RKO (cell line): ENCODE data around the gene AHI1.
A peak's percentile ranks its signal among the peaks of the same experiment; 100 is the strongest.
"Not testable (repeated sequence)": the region's sequence is repeated elsewhere in the genome, so short reads cannot be mapped to it uniquely, and the experiment has no call there.

Experiments used
- DNase-seq: peaks from one replicate; pipeline ENCODE4 v3.0.0-alpha.2; 2016; ENCODE audit warnings: low spot score

Gene AHI1

GRCh38 chr6:135505648-135506047 is 8.1 kb upstream of the AHI1 start:
- no peak for DNase-seq

- DNase-seq = no peak
Measured at GRCh38 chr6:135505222-135505621, 7.7 kb upstream of the AHI1 start.

GRCh38 chr6:135504734-135505133 is 7.2 kb upstream of the AHI1 start:
- no peak for DNase-seq

GRCh38 chr6:135503703-135504475 is 6.3 kb upstream of the AHI1 start:
- DNase-seq = no peak

GRCh38 chr6:135499441-135500340 is 2.2 kb upstream of the AHI1 start:
- no peak for DNase-seq

GRCh38 chr6:135498185-135498841 is 773 bp upstream of the AHI1 start:
- DNase-seq = peak; percentile 92

GRCh38 chr6:135496800-135497411 is 634 bp downstream of the AHI1 start:
- DNase-seq = peak; percentile 33

- no peak for DNase-seq
Measured at GRCh38 chr6:135493218-135493961, 4.2 kb downstream of the AHI1 start.

GRCh38 chr6:135490381-135490780 is 7.2 kb downstream of the AHI1 start:
- DNase-seq = no peak

GRCh38 chr6:135488023-135488422 is 9.5 kb downstream of the AHI1 start:
- DNase-seq = peak; percentile 14

- not testable (repeated sequence) for DNase-seq
Measured at GRCh38 chr6:135483903-135484302, 13.6 kb downstream of the AHI1 start.

- peak; percentile 61 for DNase-seq
Measured at GRCh38 chr6:135481783-135482369, 15.7 kb downstream of the AHI1 start.

GRCh38 chr6:135479601-135480000 is 17.9 kb downstream of the AHI1 start:
- DNase-seq = no peak

- DNase-seq = no peak
Measured at GRCh38 chr6:135478626-135479025, 18.9 kb downstream of the AHI1 start.

- DNase-seq = no peak
Measured at GRCh38 chr6:135475292-135475886, 22.2 kb downstream of the AHI1 start.

- DNase-seq = no peak
Measured at GRCh38 chr6:135474362-135474761, 23.2 kb downstream of the AHI1 start.

GRCh38 chr6:135465903-135466302 is 31.6 kb downstream of the AHI1 start:
- no peak for DNase-seq

- DNase-seq = no peak
Measured at GRCh38 chr6:135465307-135465706, 32.2 kb downstream of the AHI1 start.

GRCh38 chr6:135464634-135465033 is 32.9 kb downstream of the AHI1 start:
- DNase-seq = no peak

- peak; percentile 48 for DNase-seq
Measured at GRCh38 chr6:135461208-135461607, 36.3 kb downstream of the AHI1 start.

- DNase-seq = no peak
Measured at GRCh38 chr6:135458051-135458450, 39.5 kb downstream of the AHI1 start.
